Measurements from ENCODE around the gene FKBP5. TPM values are rescaled to one million over a fixed set of nuclear protein-coding genes. Genes with fewer than 3 reads are reported as not detected.

The FKBP5 gene
- total and polyA plus RNA-seq, 9 of the 15 experiments (the other 6 are each of a cell fraction or from before 2014, with no cell fraction given) = 32.7 to 151 (median 75.0) TPM

GRCh38 chr6:35586542-35586941 lies 102.2 kb downstream of the FKBP5 start:
- H3K9me1 ChIP-seq (ENCODE audit: control insufficient read depth, insufficient read depth, low read length) = no peaks in the 10 kb centered on the region
- FAIRE-seq (no peak), ATAC-seq (no peak), DNase-seq (ENCODE audit: extremely low read depth in 1 of 4, low spot score in 3 of 4) (no peak)
- H2AFZ ChIP-seq (ENCODE audit: low read depth, low read length) = no peak overlapping the region
- no peaks in the 10 kb centered on the region for H4K20me1 ChIP-seq (replicated peaks; ENCODE audit: control insufficient read depth, insufficient read depth, low read length)
- no TSS peak for BruUV-seq (replicated peaks)
- in situ Hi-C loops (cut with MboI) = no loop called here
- intact Hi-C loops (cut with micrococcal nuclease) = loop anchor here (10.0 kb wide), 1 partner anchor 368 kb away; no protein-coding TSS in a partner anchor
- no peaks in the 10 kb centered on the region for H3K9me3 ChIP-seq (replicated peaks; ENCODE audit: control insufficient read depth, insufficient read depth, low read depth, low read length)
- no peak overlapping the region for H3K27ac ChIP-seq (ENCODE audit: extremely low read depth, low read depth, low read length)
- TF ChIP-seq SNRNP70 (optimal IDR thresholded peaks at IDR 0.05; ENCODE audit: low read depth, low read length) = no peak
- no peak for TF ChIP-seq PURB (CRISPR knock-in tag; IDR thresholded peaks at IDR 0.05; ENCODE audit: low read depth)
- no peak for TF ChIP-seq ZNF778 (CRISPR knock-in tag; IDR thresholded peaks at IDR 0.05)
- TF ChIP-seq MBD1 (CRISPR knock-in tag; IDR thresholded peaks at IDR 0.05) = no peak
- TF ChIP-seq, protein P1, sequence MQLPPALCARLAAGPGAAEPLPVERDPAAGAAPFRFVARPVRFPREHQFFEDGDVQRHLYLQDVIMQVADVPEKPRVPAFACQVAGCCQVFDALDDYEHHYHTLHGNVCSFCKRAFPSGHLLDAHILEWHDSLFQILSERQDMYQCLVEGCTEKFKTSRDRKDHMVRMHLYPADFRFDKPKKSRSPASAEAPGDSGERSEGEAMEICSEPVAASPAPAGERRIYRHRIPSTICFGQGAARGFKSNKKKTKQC (CRISPR knock-in tag; IDR thresholded peaks at IDR 0.05) = no peak
- no peak for TF ChIP-seq KAT7 (CRISPR knock-in tag; IDR thresholded peaks at IDR 0.05; ENCODE audit: borderline replicate concordance)
- no peak for TF ChIP-seq HCFC1 (IDR thresholded peaks at IDR 0.05; ENCODE audit: low read depth, low read length)
- TF ChIP-seq ZNF253 (CRISPR knock-in tag; conservative IDR thresholded peaks at IDR 0.05) = no peak
- no peak for TF ChIP-seq RFX1 (IDR thresholded peaks at IDR 0.05)
- TF ChIP-seq SMARCB1 (IDR thresholded peaks at IDR 0.05; ENCODE audit: insufficient read length, low read depth) = no peak
- no peak for TF ChIP-seq FOXJ3 (CRISPR knock-in tag; IDR thresholded peaks at IDR 0.05)
- no peak for TF ChIP-seq XRCC3 (IDR thresholded peaks at IDR 0.05)
- no peak for TF ChIP-seq TAF15 (IDR thresholded peaks at IDR 0.05; ENCODE audit: low read depth, low read length)
- TF ChIP-seq KDM1A (IDR thresholded peaks at IDR 0.05) = no peak
- no peak for TF ChIP-seq ZNF583 (CRISPR knock-in tag; IDR thresholded peaks at IDR 0.05)
- TF ChIP-seq CBX3 (IDR thresholded peaks at IDR 0.05; ENCODE audit: borderline replicate concordance in 1 of 2, low read length in 2 of 2) = no peak
- TF ChIP-seq SNIP1 (IDR thresholded peaks at IDR 0.05; ENCODE audit: low read depth) = no peak
- TF ChIP-seq RFX5 (IDR thresholded peaks at IDR 0.05; ENCODE audit: low read depth, low read length) = no peak
- TF ChIP-seq, protein P2, sequence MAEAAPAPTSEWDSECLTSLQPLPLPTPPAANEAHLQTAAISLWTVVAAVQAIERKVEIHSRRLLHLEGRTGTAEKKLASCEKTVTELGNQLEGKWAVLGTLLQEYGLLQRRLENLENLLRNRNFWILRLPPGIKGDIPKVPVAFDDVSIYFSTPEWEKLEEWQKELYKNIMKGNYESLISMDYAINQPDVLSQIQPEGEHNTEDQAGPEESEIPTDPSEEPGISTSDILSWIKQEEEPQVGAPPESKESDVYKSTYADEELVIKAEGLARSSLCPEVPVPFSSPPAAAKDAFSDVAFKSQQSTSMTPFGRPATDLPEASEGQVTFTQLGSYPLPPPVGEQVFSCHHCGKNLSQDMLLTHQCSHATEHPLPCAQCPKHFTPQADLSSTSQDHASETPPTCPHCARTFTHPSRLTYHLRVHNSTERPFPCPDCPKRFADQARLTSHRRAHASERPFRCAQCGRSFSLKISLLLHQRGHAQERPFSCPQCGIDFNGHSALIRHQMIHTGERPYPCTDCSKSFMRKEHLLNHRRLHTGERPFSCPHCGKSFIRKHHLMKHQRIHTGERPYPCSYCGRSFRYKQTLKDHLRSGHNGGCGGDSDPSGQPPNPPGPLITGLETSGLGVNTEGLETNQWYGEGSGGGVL (CRISPR knock-in tag; IDR thresholded peaks at IDR 0.05) = no peak
- POLR2A ChIA-PET = interaction anchor here (1.0 kb wide), 1 partner anchor 16 kb away, joined by 3 read pairs; no protein-coding TSS in a partner anchor
- CTCF ChIA-PET (ENCODE audit: low intra/inter-chr PET ratio) = interaction anchor here (8.7 kb wide), 1 partner anchor 151 kb away, joined by 195 read pairs; the partner anchor contains the start of gene ARMC12
- no peak overlapping the region for H3K9ac ChIP-seq (ENCODE audit: insufficient read depth in 1 of 2, low read depth in 2 of 2, low read length in 2 of 2)
- H3K36me3 ChIP-seq (ENCODE audit: control insufficient read depth, insufficient read depth, low read length) = peaks cover 84% of the 10 kb centered on the region
- no peaks in the 10 kb centered on the region for H3K79me2 ChIP-seq (ENCODE audit: control insufficient read depth, insufficient read depth, low read length)
- no peaks in the 10 kb centered on the region for H3K27me3 ChIP-seq (ENCODE audit: control insufficient read depth in 2 of 2, insufficient read depth in 2 of 2, low read length in 2 of 2)
- no peak overlapping the region for H3K4me3 ChIP-seq
- no peaks in the 10 kb centered on the region for H3K4me1 ChIP-seq (replicated peaks in 1 of 2; ENCODE audit: control insufficient read depth in 2 of 2, insufficient read depth in 2 of 2, low read length in 2 of 2)
- no peak overlapping the region for H3K4me2 ChIP-seq (ENCODE audit: insufficient read depth, low read length)
